Astrocyte of the cerebellum (primary cell): ENCODE measurements around the gene UBE2QL1.

ENCODE experiments used
- DNase-seq: peaks from one replicate; pipeline ENCODE4 v3.0.0-alpha.2; 2011; ENCODE audit warnings: low read depth
- H3K4me3 ChIP-seq: 2 replicates; pipeline ENCODE4 v1.5.1; 2011; ENCODE audit warnings: mild to moderate bottlenecking, low read depth, low read length, moderate library complexity
- in situ Hi-C: cut with HindIII; loops from 2 replicates; pipeline ENCODE4 v1.10.0; 2017; ENCODE audit warnings: low sequenced_read_pairs
- TF ChIP-seq, protein P1 (sequence below): IDR thresholded peaks from 2 replicates; pipeline ENCODE4 v1.5.1; 2012; ENCODE audit warnings: low read length, low read depth, moderate library complexity, mild to moderate bottlenecking; ENCODE audit errors: missing control alignments

The UBE2QL1 gene

GRCh38 chr5:6412811-6413210 is 35.8 kb upstream of the UBE2QL1 start:
- TF ChIP-seq, protein P1, sequence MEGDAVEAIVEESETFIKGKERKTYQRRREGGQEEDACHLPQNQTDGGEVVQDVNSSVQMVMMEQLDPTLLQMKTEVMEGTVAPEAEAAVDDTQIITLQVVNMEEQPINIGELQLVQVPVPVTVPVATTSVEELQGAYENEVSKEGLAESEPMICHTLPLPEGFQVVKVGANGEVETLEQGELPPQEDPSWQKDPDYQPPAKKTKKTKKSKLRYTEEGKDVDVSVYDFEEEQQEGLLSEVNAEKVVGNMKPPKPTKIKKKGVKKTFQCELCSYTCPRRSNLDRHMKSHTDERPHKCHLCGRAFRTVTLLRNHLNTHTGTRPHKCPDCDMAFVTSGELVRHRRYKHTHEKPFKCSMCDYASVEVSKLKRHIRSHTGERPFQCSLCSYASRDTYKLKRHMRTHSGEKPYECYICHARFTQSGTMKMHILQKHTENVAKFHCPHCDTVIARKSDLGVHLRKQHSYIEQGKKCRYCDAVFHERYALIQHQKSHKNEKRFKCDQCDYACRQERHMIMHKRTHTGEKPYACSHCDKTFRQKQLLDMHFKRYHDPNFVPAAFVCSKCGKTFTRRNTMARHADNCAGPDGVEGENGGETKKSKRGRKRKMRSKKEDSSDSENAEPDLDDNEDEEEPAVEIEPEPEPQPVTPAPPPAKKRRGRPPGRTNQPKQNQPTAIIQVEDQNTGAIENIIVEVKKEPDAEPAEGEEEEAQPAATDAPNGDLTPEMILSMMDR, result no peak
- H3K4me3 ChIP-seq, result no peak overlapping the region
- in situ Hi-C loops, result no loop called here
- DNase-seq, result no peak

- no peak for DNase-seq
- in situ Hi-C loops, result no loop called here
Measured at GRCh38 chr5:6417657-6418056, 31.0 kb upstream of the UBE2QL1 start.

DNA sequence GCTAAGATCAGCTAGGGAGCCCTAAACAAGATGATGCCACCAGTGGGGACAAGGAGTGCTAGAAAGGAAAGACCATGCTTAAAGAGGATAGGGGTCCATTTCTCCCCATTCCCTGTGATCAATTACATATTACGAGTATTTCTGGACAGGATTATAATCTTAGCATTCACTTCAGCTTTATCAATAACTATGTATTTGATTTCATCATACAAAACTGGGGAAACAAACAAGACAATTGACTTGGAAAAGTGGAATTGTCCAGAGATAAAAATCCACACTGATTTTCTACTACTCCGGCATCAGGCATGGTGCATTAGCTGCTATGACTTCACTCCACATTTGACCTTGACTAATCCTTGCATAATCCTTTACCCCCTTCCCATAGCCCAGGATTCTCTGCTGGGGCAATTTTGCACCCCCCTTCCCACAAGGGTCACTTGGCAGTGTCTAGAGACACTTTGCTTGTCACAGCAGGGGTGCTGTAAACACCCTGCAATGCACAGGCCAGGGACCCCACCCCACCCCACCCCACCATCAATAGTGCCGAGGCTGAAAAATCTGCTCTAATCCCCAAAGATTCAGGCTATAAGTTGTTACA is 29.9 kb upstream of the UBE2QL1 start:
- no peak for DNase-seq
- TF ChIP-seq, protein P1, result no peak
- in situ Hi-C loops, result no loop called here
- no peak overlapping the region for H3K4me3 ChIP-seq

More at GRCh38 chr5:6417657-6418056, 31.0 kb upstream of the UBE2QL1 start:
- H3K4me3 ChIP-seq, result no peak overlapping the region
- TF ChIP-seq, protein P1, result no peak

- in situ Hi-C loops, result no loop called here
- no peak for DNase-seq
Measured at GRCh38 chr5:6419340-6419852, 29.3 kb upstream of the UBE2QL1 start.

GRCh38 chr5:6423327-6424109 is 25.1 kb upstream of the UBE2QL1 start:
- H3K4me3 ChIP-seq, result no peak overlapping the region
- TF ChIP-seq, protein P1, result no peak
- DNase-seq, result no peak

More at GRCh38 chr5:6419340-6419852, 29.3 kb upstream of the UBE2QL1 start:
- no peak overlapping the region for H3K4me3 ChIP-seq
- TF ChIP-seq, protein P1, result no peak

GRCh38 chr5:6424110-6424659 is 24.5 kb upstream of the UBE2QL1 start:
- TF ChIP-seq, protein P1, result no peak

More at GRCh38 chr5:6423327-6424109, 25.1 kb upstream of the UBE2QL1 start:
- in situ Hi-C loops, result no loop called here

More at GRCh38 chr5:6424110-6424659, 24.5 kb upstream of the UBE2QL1 start:
- in situ Hi-C loops, result no loop called here
- H3K4me3 ChIP-seq, result no peak overlapping the region
- no peak for DNase-seq
